ENCODE data around the gene SMIM13.

- TF ChIP-seq CTCF (IDR thresholded peaks at IDR 0.05; ENCODE audit: insufficient read depth, low read depth, low read length) (no peak), EZH2 (IDR thresholded peaks at IDR 0.05; ENCODE audit: insufficient read depth, low read length) (no peak)
Observed at GRCh38 chr6:11062083-11062482, 31.6 kb upstream of the SMIM13 start.
